H9 (cell line): ENCODE data around the gene SLC2A8. TPM values are rescaled to one million over a fixed set of nuclear protein-coding genes. Genes with fewer than 3 reads are reported as not detected.

Source experiments
- DNase-seq: peaks from one replicate; pipeline ENCODE4 v3.0.0-alpha.2; 2017
- H2AFZ ChIP-seq: one replicate; pipeline ENCODE4 v1.6.1; 2013; ENCODE audit warnings: mild to moderate bottlenecking, low read length, control low read depth, moderate library complexity
- H2AK5ac ChIP-seq: 2 replicates; pipeline ENCODE4 v1.6.1; 2013; ENCODE audit warnings: low read length, control low read depth, mixed read lengths; ENCODE audit not compliant: insufficient read length
- H2BK120ac ChIP-seq: one replicate; pipeline ENCODE4 v1.6.1; 2013; ENCODE audit warnings: low read depth, mild to moderate bottlenecking, low read length, control low read depth, inconsistent platforms; ENCODE audit not compliant: poor library complexity, severe bottlenecking
- H2BK12ac ChIP-seq: 2 replicates; pipeline ENCODE4 v1.6.1; 2013; ENCODE audit warnings: low read length, control low read depth, mixed read lengths, low read depth; ENCODE audit not compliant: insufficient read length
- H2BK15ac ChIP-seq: 2 replicates; pipeline ENCODE4 v1.6.1; 2013; ENCODE audit warnings: low read depth, low read length, control low read depth
- H2BK20ac ChIP-seq: one replicate; pipeline ENCODE4 v1.6.1; 2013; ENCODE audit warnings: low read depth, mild to moderate bottlenecking, low read length, control low read depth, inconsistent platforms; ENCODE audit not compliant: poor library complexity, severe bottlenecking
- H2BK5ac ChIP-seq: 2 replicates; pipeline ENCODE4 v1.6.1; 2013; ENCODE audit warnings: low read length, control low read depth, mixed read lengths; ENCODE audit not compliant: insufficient read length
- H3K14ac ChIP-seq: 2 replicates; pipeline ENCODE4 v1.6.1; 2013; ENCODE audit warnings: low read length, control low read depth; ENCODE audit not compliant: insufficient read depth
- H3K18ac ChIP-seq: 2 replicates; pipeline ENCODE4 v1.6.1; 2013; ENCODE audit warnings: low read depth, mild to moderate bottlenecking, mixed read lengths, low read length, control low read depth; ENCODE audit not compliant: insufficient read length
- H3K23ac ChIP-seq: 2 replicates; pipeline ENCODE4 v1.6.1; 2013; ENCODE audit warnings: low read length, control low read depth, mixed read lengths, low read depth; ENCODE audit not compliant: insufficient read length
- H3K23me2 ChIP-seq: 2 replicates; pipeline ENCODE4 v1.6.1; 2013; ENCODE audit warnings: low read depth, mild to moderate bottlenecking, mixed read lengths, low read length, control low read depth; ENCODE audit not compliant: insufficient read length, poor library complexity, severe bottlenecking
- H3K27ac ChIP-seq: 2 replicates; pipeline ENCODE4 v1.5.1; 2013; ENCODE audit warnings: low read length, control low read depth, mixed read lengths, low read depth; ENCODE audit not compliant: insufficient read length
- H3K27me3 ChIP-seq: 2 replicates; pipeline ENCODE4 v1.6.1; 2013; ENCODE audit warnings: low read length, control low read depth, inconsistent platforms; ENCODE audit not compliant: insufficient read depth
- H3K4ac ChIP-seq: 2 replicates; pipeline ENCODE4 v1.6.1; 2013; ENCODE audit warnings: low read depth, mild to moderate bottlenecking, control low read depth, inconsistent platforms, low read length, moderate library complexity
- H3K4me1 ChIP-seq: 2 replicates; pipeline ENCODE4 v1.6.1; 2013; ENCODE audit warnings: low read length, control low read depth, inconsistent platforms; ENCODE audit not compliant: insufficient read depth
- H3K4me2 ChIP-seq: 2 replicates; pipeline ENCODE4 v1.6.1; 2013; ENCODE audit warnings: low read length, control low read depth, mixed read lengths; ENCODE audit not compliant: insufficient read length, insufficient read depth
- H3K56ac ChIP-seq: 2 replicates; pipeline ENCODE4 v1.6.1; 2013; ENCODE audit warnings: low read depth, mild to moderate bottlenecking, mixed read lengths, low read length, control low read depth; ENCODE audit not compliant: insufficient read length
- H3K79me1 ChIP-seq: 2 replicates; pipeline ENCODE4 v1.6.1; 2013; ENCODE audit warnings: low read depth, mild to moderate bottlenecking, moderate library complexity, low read length, control low read depth, inconsistent platforms; ENCODE audit not compliant: insufficient read depth, poor library complexity, severe bottlenecking
- H3K79me2 ChIP-seq: 2 replicates; pipeline ENCODE4 v1.6.1; 2013; ENCODE audit warnings: low read length, control low read depth, inconsistent platforms; ENCODE audit not compliant: insufficient read depth
- H3K9ac ChIP-seq: 2 replicates; pipeline ENCODE4 v1.6.1; 2013; ENCODE audit warnings: low read length, control low read depth, mixed read lengths; ENCODE audit not compliant: insufficient read length; ENCODE audit errors: extremely low read depth
- H3K9me3 ChIP-seq: one replicate; pipeline ENCODE4 v1.6.1; 2013; ENCODE audit warnings: low read depth, low read length, inconsistent platforms; ENCODE audit not compliant: control insufficient read depth
- H3T11ph ChIP-seq: one replicate; pipeline ENCODE4 v1.6.1; 2013; ENCODE audit warnings: mild to moderate bottlenecking, low read length, control low read depth, inconsistent platforms
- H4K20me1 ChIP-seq: one replicate; pipeline ENCODE4 v1.6.1; 2013; ENCODE audit not compliant: control insufficient read depth, insufficient read length, insufficient read depth
- H4K5ac ChIP-seq: 2 replicates; pipeline ENCODE4 v1.6.1; 2013; ENCODE audit warnings: low read depth, mild to moderate bottlenecking, mixed read lengths, low read length, control low read depth; ENCODE audit not compliant: insufficient read length
- H4K8ac ChIP-seq: replicated peaks from 2 replicates; pipeline ENCODE4 v1.6.1; 2013; ENCODE audit warnings: low read length, control low read depth, mixed read lengths, low read depth; ENCODE audit not compliant: insufficient read length
- H4K91ac ChIP-seq: 2 replicates; pipeline ENCODE4 v1.6.1; 2013; ENCODE audit warnings: low read depth, mild to moderate bottlenecking, moderate library complexity, mixed read lengths, low read length, control low read depth; ENCODE audit not compliant: insufficient read length
- H3K27ac Mint-ChIP-seq, 3 experiments: 2 replicates in 2 of 3; 3 replicates in 1 of 3; pipeline ENCODE4 v1.8.0; 2020 to 2021; ENCODE audit warnings: mixed read lengths in 3 of 3, mild to moderate bottlenecking in 1 of 3, moderate library complexity in 1 of 3
- H3K27me3 Mint-ChIP-seq: 2 replicates; pipeline ENCODE4 v1.8.0; 2021; ENCODE audit warnings: low read depth, mild to moderate bottlenecking, moderate library complexity, mixed read lengths
- H3K36me3 Mint-ChIP-seq, 3 experiments: 2 replicates in 2 of 3; 3 replicates in 1 of 3; pipeline ENCODE4 v1.8.0; 2020 to 2021; ENCODE audit warnings: low read depth in 3 of 3, mixed read lengths in 3 of 3; ENCODE audit not compliant: insufficient read depth in 1 of 3
- H3K4me1 Mint-ChIP-seq, 2 experiments: 2 replicates each; pipeline ENCODE4 v1.8.0; 2020; ENCODE audit warnings: mixed read lengths in 2 of 2
- H3K4me3 Mint-ChIP-seq, 2 experiments: 2 replicates in 1 of 2; 3 replicates in 1 of 2; pipeline ENCODE4 v1.8.0; 2020 to 2021; ENCODE audit warnings: mild to moderate bottlenecking in 2 of 2, mixed read lengths in 2 of 2, moderate library complexity in 1 of 2
- H3K9me3 Mint-ChIP-seq, 2 experiments: 2 replicates in 1 of 2; 3 replicates in 1 of 2; pipeline ENCODE4 v1.8.0; 2020; ENCODE audit warnings: mild to moderate bottlenecking in 2 of 2, mixed read lengths in 2 of 2, moderate library complexity in 1 of 2
- CTCF ChIP-seq: fragments of 200-600 bp; sonication (generic); conservative IDR thresholded peaks from 3 replicates; pipeline ENCODE4 v1.8.0; 2021; ENCODE audit warnings: antibody characterized with exemption, mild to moderate bottlenecking
- WGBS: extraction: QIAGEN DNeasy Blood & Tissue Kit; methylation state at CpG from one replicate; pipeline ENCODE4 v1.1.7; 2013; ENCODE audit warnings: missing lambda C conversion rate, low lambda C conversion rate, mixed read lengths; ENCODE audit not compliant: insufficient read length; ENCODE audit errors: extremely low coverage; 5-methylcytosine and 5-hydroxymethylcytosine counted together
- total RNA-seq: library from RNA; stranded (reverse); gene quantifications from 2 replicates; pipeline ENCODE4 v1.2.1, GENCODE V29; 2021

The SLC2A8 gene
- total RNA-seq, 1 experiment from 2014 or later, result 38.3 TPM

- Histone ChIP-seq H3T11ph (no peak overlapping the region), H3K56ac (no peak overlapping the region), H3K9ac (no peak overlapping the region), H2BK5ac (no peak overlapping the region), H4K20me1 (no peaks in the 10 kb centered on the region), H3K27ac (no peak overlapping the region), H3K23me2 (no peaks in the 10 kb centered on the region), H3K9me3 (no peaks in the 10 kb centered on the region), H4K91ac (no peak overlapping the region), H3K27me3 (no peaks in the 10 kb centered on the region), H2AFZ (no peak overlapping the region), H3K23ac (no peak overlapping the region), H4K5ac (no peak overlapping the region), H2BK15ac (no peak overlapping the region), H3K79me1 (no peaks in the 10 kb centered on the region), H2BK20ac (no peak overlapping the region), H3K18ac (no peak overlapping the region), H3K4me1 (no peaks in the 10 kb centered on the region; the same call in 1 of the 2 replicates), H2AK5ac (no peak overlapping the region), H3K4ac (no peak overlapping the region), H3K79me2 (no peaks in the 10 kb centered on the region), H2BK120ac (no peak overlapping the region), H2BK12ac (no peak overlapping the region), H4K8ac (no peak overlapping the region), H3K4me2 (no peak overlapping the region), H3K14ac (no peak overlapping the region)
- no peak overlapping the region for H3K27ac Mint-ChIP-seq
- H3K27me3 Mint-ChIP-seq, result peaks cover 6% of the 10 kb centered on the region
- no peaks in the 10 kb centered on the region for H3K9me3 Mint-ChIP-seq
- no peak for DNase-seq
- no peak for TF ChIP-seq CTCF
- H3K36me3 Mint-ChIP-seq, result peaks cover 0 to 2% (median 2%) of the 10 kb centered on the region in 3 experiments; a peak in 2 of 7 replicates
- no CpG with 5 or more reads among the region's 1 CpG for WGBS
- peaks cover 23 to 26% of the 10 kb centered on the region in 2 experiments for H3K4me1 Mint-ChIP-seq
- no peak overlapping the region for H3K4me3 Mint-ChIP-seq
These were observed 18.7 kb downstream of the SLC2A8 start for GRCh38 chr9:127415657-127416056.
